ENCODE data around the gene AOPEP. TPM values are rescaled to one million over a fixed set of nuclear protein-coding genes. Genes with fewer than 3 reads are reported as not detected.

Gene AOPEP
- total RNA-seq, 2 experiments from 2014 or later: 13.5 to 17.0 TPM

DNA sequence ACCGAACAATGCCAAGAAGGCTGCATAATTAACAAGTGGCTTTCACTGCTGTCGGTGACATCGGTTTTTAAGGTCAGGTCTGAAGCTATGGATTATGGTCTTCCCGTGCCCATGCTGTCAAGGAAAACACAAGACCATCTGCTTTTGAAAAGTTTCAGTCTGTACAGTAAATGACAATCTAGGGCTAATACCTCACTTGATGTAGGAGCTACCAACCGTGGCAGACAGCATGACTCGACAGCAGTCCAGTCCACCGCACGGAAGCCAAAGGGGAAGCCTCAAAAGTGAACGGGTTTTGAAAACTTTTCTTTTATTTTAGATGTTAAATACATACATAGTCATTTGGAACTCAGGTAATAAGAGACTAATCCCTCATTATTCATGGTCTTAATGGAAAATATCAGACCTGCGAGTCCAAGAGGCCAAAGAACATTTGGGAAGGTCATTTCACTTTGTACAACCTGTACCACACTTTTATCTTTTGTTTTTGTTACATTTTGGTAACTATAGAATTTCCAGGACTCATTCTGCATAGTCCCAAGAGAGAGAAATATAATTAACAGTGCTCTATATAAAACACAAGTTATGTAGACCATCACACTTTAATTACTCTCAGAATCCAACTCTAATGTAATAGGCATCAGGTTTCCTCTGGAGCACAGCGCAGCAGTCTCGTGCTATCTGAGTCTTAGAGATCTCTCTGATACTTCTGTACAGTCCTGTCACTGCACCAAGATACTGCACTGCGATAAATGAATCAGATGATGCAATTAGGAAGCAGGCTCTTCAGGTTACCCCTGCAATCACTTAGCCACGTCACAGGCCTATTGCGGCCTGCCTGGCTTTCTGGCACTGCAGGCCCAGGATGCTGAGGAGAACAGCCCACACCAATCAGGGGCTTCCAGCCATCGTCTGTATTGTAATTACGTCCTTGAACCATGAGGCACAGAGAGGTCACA is 406.1 kb downstream of the AOPEP start:
- Mint-ChIP-seq H3K36me3 (ENCODE audit: low read depth) (peaks cover 3% of the 10 kb centered on the region), H3K9me3 (no peaks in the 10 kb centered on the region), H3K4me1 (peaks cover under 1% of the 10 kb centered on the region), H3K27ac (no peak overlapping the region), H3K4me3 (no peak overlapping the region), H3K27me3 (no peaks in the 10 kb centered on the region)
- ChIA-PET CTCF (interaction anchor here (1.0 to 9.0 kb wide), 17 partner anchors 10 to 463 kb away, joined by 3 to 164 read pairs (median 7); no protein-coding TSS in a partner anchor), POLR2A (no interaction called here)
- no peak for DNase-seq

DNA sequence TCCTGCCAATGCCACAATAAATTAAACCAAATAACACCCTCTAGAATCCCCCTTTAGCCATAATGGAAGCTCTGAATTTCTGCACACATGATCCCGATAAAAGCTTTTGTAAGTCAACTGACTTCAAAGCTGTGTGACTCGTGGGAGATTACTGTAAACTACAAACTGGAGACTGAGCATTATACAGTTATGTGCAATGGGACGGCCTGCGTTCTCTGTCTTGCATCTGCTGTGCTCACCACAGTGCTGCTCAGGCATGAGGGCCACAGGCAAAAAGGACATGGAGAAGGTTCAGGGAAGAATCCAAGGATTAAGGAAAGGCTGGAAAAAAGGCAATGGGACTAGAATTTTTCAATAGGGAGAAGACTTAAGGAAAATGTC is 406.8 kb downstream of the AOPEP start:
- CTCF ChIA-PET: interaction anchor here (1.8 to 9.0 kb wide), 2 partner anchors 35 to 452 kb away, joined by 5 to 164 read pairs; no protein-coding TSS in a partner anchor

DNA sequence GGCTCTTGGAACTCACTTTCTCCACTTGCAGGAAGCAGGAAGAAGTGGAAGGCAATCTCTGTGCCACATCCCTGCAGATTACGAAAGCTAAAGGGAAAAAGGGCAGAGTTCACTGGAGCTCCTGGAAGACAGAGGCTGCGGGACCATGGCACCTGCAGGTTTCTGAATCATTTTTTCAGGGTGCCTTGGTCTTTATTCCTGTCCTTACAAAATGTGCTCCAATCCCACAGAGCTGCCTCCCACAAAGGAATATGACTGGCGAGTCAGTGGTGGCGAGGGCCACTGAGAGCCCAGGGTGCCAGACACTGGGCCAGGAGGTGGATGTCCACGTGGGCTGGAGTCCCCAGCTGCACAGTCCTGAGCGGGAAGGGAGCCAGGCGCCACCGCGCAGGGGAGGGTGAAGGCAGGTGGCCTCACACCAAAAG is 408.0 kb downstream of the AOPEP start:
- peaks cover 3% of the 10 kb centered on the region for H3K36me3 Mint-ChIP-seq (ENCODE audit: low read depth)
- ChIA-PET CTCF (interaction anchor here (1.3 to 1.8 kb wide), 2 partner anchors 8 to 33 kb away, joined by 4 to 5 read pairs; no protein-coding TSS in a partner anchor), POLR2A (no interaction called here)
- H3K4me1 Mint-ChIP-seq: no peaks in the 10 kb centered on the region
- no peak overlapping the region for H3K27ac Mint-ChIP-seq
- H3K27me3 Mint-ChIP-seq: no peaks in the 10 kb centered on the region
- H3K9me3 Mint-ChIP-seq: no peaks in the 10 kb centered on the region
- DNase-seq: no peak
- H3K4me3 Mint-ChIP-seq: no peak overlapping the region

More for the DNA sequence above, 406.8 kb downstream of the AOPEP start:
- DNase-seq: no peak
- H3K9me3 Mint-ChIP-seq: no peaks in the 10 kb centered on the region
- peaks cover 3% of the 10 kb centered on the region for H3K36me3 Mint-ChIP-seq (ENCODE audit: low read depth)
- no peak overlapping the region for H3K4me3 Mint-ChIP-seq
- no peak overlapping the region for H3K27ac Mint-ChIP-seq
- no peaks in the 10 kb centered on the region for H3K27me3 Mint-ChIP-seq
- POLR2A ChIA-PET: no interaction called here
- no peaks in the 10 kb centered on the region for H3K4me1 Mint-ChIP-seq

DNA sequence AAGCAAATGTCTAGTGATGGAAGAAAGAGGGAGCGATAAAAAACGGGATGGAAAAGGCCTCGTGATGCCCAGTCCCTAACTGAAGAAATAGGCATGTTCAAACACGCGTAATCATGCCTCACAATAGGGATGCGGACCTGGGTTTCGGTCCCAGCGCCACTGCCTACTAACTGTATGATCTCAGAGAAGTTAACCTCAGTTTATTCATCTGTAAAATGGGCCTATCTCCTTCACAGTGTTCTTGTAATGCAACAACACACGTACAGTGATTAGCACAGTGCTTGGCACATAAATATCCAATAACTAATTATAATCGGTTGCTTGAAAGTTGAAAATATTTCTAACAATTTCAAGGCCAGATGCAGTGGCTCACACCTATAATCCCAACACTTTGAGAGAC is 409.3 kb downstream of the AOPEP start:
- ChIA-PET POLR2A (no interaction called here), CTCF (no interaction called here)
- Mint-ChIP-seq H3K27me3 (no peaks in the 10 kb centered on the region), H3K36me3 (ENCODE audit: low read depth) (peaks cover 3% of the 10 kb centered on the region), H3K4me3 (no peak overlapping the region), H3K4me1 (peaks cover 5% of the 10 kb centered on the region), H3K9me3 (no peaks in the 10 kb centered on the region), H3K27ac (no peak overlapping the region)
- no peak for DNase-seq

Other genes starting within 250 kb of the AOPEP start
- not detected for gene PCAT7, start 171.6 kb upstream of the AOPEP start, total RNA-seq
- not detected for gene FBP2, start 132.9 kb upstream of the AOPEP start, total RNA-seq
- under 1 TPM; 0.40 to 0.65 TPM for gene FBP1, start 87.2 kb upstream of the AOPEP start, total RNA-seq

Data from activated CD4-positive, alpha-beta memory T cell treated with anti-CD3 and anti-CD28 coated beads, Interleukin-2, amount 10 ng/mL, durations not matched to agents 7 days and 5 days (primary cell).